Fibroblast of peridontal ligament (primary cell): Measurements from ENCODE around the gene PARD3.

Source experiments
- DNase-seq: peaks from one replicate; pipeline ENCODE4 v3.0.0-alpha.2; 2010; ENCODE audit errors: extremely low read depth

The PARD3 gene

GRCh38 chr10:34540492-34540891 lies 274.6 kb downstream of the PARD3 start:
- DNase-seq = no peak

GRCh38 chr10:34539533-34540315 lies 275.4 kb downstream of the PARD3 start:
- DNase-seq = peak; percentile 73

GRCh38 chr10:34538281-34538829 lies 276.7 kb downstream of the PARD3 start:
- DNase-seq = no peak

GRCh38 chr10:34537629-34538231 lies 277.4 kb downstream of the PARD3 start:
- DNase-seq = no peak

GRCh38 chr10:34535872-34536271 lies 279.2 kb downstream of the PARD3 start:
- no peak for DNase-seq

GRCh38 chr10:34530778-34531177 lies 284.3 kb downstream of the PARD3 start:
- DNase-seq = no peak

GRCh38 chr10:34528320-34528719 lies 286.8 kb downstream of the PARD3 start:
- DNase-seq = peak; percentile 91

- DNase-seq = peak; percentile 99
Observed at GRCh38 chr10:34526758-34527730, 288.1 kb downstream of the PARD3 start.

- peak; percentile 62 for DNase-seq
Observed at GRCh38 chr10:34526186-34526585, 288.9 kb downstream of the PARD3 start.

GRCh38 chr10:34524369-34525091 lies 290.6 kb downstream of the PARD3 start:
- DNase-seq = no peak

- DNase-seq = no peak
Observed at GRCh38 chr10:34523017-34523767, 291.9 kb downstream of the PARD3 start.

GRCh38 chr10:34522546-34522945 lies 292.6 kb downstream of the PARD3 start:
- peak; percentile 50 for DNase-seq

- no peak for DNase-seq
Observed at GRCh38 chr10:34520510-34520909, 294.6 kb downstream of the PARD3 start.

- no peak for DNase-seq
Observed at GRCh38 chr10:34520084-34520483, 295.0 kb downstream of the PARD3 start.

GRCh38 chr10:34514290-34514689 lies 300.8 kb downstream of the PARD3 start:
- DNase-seq = no peak

- no peak for DNase-seq
Observed at GRCh38 chr10:34513636-34514035, 301.5 kb downstream of the PARD3 start.

GRCh38 chr10:34507217-34507616 lies 307.9 kb downstream of the PARD3 start:
- no peak for DNase-seq

- DNase-seq = no peak
Observed at GRCh38 chr10:34506786-34507185, 308.3 kb downstream of the PARD3 start.

GRCh38 chr10:34505338-34505737 lies 309.8 kb downstream of the PARD3 start:
- DNase-seq = no peak

- DNase-seq = no peak
Observed at GRCh38 chr10:34504534-34504933, 310.6 kb downstream of the PARD3 start.

GRCh38 chr10:34503704-34504103 lies 311.4 kb downstream of the PARD3 start:
- no peak for DNase-seq
